ENCODE results near the gene SORBS2.
"Not testable (repeated sequence)": the region's sequence is repeated elsewhere in the genome, so short reads cannot be mapped to it uniquely, and the experiment has no call there.

The SORBS2 gene

GRCh38 chr4:185735866-185736400 lies 76.1 kb downstream of the SORBS2 start:
- DNase-seq = no peak

- no peak for DNase-seq
Measured at GRCh38 chr4:185734930-185735329, 77.1 kb downstream of the SORBS2 start.

- DNase-seq = no peak
Measured at GRCh38 chr4:185734214-185734613, 77.8 kb downstream of the SORBS2 start.

- DNase-seq = no peak
Measured at GRCh38 chr4:185730849-185731608, 81.0 kb downstream of the SORBS2 start.

- DNase-seq = no peak
Measured at GRCh38 chr4:185730387-185730786, 81.6 kb downstream of the SORBS2 start.

GRCh38 chr4:185729391-185729804 lies 82.6 kb downstream of the SORBS2 start:
- DNase-seq = no peak

GRCh38 chr4:185728893-185729292 lies 83.1 kb downstream of the SORBS2 start:
- no peak for DNase-seq

GRCh38 chr4:185726931-185727330 lies 85.1 kb downstream of the SORBS2 start:
- no peak for DNase-seq

- no peak for DNase-seq
Measured at GRCh38 chr4:185723631-185724260, 88.2 kb downstream of the SORBS2 start.

- no peak for DNase-seq
Measured at GRCh38 chr4:185722029-185722316, 90.0 kb downstream of the SORBS2 start.

GRCh38 chr4:185721190-185722028 lies 90.6 kb downstream of the SORBS2 start:
- DNase-seq = no peak

- DNase-seq = no peak
Measured at GRCh38 chr4:185719500-185719858, 92.5 kb downstream of the SORBS2 start.

GRCh38 chr4:185718578-185719499 lies 93.2 kb downstream of the SORBS2 start:
- no peak for DNase-seq

- DNase-seq = no peak
Measured at GRCh38 chr4:185717377-185717741, 94.6 kb downstream of the SORBS2 start.

GRCh38 chr4:185716577-185717376 lies 95.2 kb downstream of the SORBS2 start:
- no peak for DNase-seq

GRCh38 chr4:185716141-185716551 lies 95.8 kb downstream of the SORBS2 start:
- DNase-seq = no peak

GRCh38 chr4:185714524-185714923 lies 97.5 kb downstream of the SORBS2 start:
- not testable (repeated sequence) for DNase-seq

GRCh38 chr4:185713731-185714130 lies 98.3 kb downstream of the SORBS2 start:
- no peak for DNase-seq

- no peak for DNase-seq
Measured at GRCh38 chr4:185713272-185713671, 98.7 kb downstream of the SORBS2 start.

GRCh38 chr4:185712350-185713024 lies 99.5 kb downstream of the SORBS2 start:
- no peak for DNase-seq

- DNase-seq = no peak
Measured at GRCh38 chr4:185711726-185712125, 100.3 kb downstream of the SORBS2 start.
